Amniotic stem cell (primary cell): ENCODE results near the gene ZBTB16.
A peak's percentile ranks its signal among the peaks of the same experiment; 100 is the strongest.

Source experiments
- DNase-seq: peaks from one replicate; lab custom pipeline; 2025; lab: John Stamatoyannopoulos, UW

The ZBTB16 gene

DNA sequence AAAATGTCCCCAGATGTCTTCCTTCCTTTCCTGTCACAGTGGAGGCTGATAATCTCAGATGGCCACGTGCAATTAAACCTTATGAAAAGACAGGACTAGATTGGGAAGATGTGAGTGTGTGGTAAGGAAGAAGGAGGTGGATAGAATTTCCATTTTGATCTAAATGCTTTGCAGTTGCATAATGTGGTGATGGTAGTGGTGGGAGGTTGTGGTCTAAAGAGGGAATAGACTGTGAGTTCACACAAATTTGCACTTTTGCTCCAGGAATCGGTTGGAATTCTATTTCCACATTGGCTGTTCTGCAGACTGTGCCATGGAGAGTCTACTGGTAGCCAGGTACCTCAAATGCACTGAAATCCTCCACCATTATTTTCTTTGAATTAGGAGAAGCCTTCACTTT lies 93.3 kb downstream of the ZBTB16 start:
- no peak for DNase-seq

DNA sequence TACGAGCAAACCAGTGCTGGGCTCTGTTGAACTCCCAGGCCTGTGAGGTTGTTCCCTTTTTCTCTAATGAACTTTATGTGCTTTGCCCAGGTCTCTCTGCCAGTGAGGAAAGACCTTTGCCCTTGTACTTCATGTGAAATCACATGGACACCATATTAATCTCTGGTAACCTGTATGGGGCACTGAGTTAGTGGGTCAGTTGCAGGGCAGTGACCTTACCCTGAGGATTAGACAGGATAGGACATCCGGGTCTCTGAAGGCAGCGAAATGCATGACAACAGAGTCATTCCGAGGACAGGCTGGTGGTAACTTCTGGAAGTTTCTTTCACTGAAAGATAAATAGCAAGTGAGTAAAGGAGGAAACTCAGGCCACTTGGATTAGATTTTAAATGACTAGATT lies 93.7 kb downstream of the ZBTB16 start:
- no peak for DNase-seq

DNA sequence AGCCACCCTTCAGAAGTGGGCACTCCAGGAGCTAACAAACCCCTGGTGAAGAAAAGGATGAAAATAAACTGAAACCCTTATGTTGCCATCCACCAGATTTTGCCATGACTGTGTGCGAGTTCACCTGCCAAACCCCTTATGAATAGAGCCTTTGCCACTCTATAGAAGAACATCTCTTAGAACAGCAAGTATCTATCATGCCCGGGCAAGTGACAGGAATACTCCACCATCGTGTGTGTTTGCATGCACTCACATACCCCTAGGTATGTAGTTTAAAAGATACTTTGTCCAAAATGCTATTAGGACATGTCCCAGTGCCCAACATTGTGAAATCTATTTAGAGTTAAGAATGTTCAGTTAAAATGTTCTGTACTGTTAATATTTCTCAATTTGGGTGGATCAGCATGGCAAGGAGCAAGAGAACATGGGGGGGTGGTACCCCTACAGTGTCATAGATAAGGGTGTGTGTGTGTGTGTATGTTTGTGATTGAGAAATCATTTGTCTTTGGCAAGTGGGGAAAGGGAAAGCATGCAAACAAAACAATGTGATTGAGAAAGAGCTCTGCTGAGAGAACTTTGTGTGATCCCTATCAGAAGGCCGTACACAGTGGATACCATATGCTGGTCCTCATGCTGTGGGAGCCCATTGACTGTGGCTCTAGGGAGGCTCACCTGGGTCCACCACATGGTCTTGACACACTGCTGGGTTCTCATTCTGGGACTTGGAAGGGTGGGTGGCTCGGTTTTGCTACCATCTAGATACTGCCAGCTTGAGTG lies 94.9 kb downstream of the ZBTB16 start:
- no peak for DNase-seq

DNA sequence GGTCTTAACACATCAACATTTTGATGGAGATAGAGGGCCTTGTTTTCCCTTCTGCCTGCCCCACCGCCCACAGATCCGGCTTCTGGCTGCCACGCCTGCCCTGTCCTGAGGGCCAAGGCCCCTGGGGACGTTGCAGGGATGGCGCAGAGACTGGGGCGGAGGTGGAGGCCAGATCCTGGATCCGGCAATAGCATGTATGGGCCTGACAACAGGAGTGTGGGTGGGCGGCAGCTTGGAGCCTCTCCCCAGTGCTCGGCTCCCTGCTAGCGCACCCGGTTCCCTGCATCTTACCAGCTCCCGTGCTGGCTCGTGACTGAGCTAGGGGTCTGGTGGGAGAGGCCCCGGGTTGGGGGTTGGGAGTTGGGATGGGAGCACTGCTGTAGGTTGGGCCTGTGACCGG lies 95.6 kb downstream of the ZBTB16 start:
- DNase-seq, result no peak

DNA sequence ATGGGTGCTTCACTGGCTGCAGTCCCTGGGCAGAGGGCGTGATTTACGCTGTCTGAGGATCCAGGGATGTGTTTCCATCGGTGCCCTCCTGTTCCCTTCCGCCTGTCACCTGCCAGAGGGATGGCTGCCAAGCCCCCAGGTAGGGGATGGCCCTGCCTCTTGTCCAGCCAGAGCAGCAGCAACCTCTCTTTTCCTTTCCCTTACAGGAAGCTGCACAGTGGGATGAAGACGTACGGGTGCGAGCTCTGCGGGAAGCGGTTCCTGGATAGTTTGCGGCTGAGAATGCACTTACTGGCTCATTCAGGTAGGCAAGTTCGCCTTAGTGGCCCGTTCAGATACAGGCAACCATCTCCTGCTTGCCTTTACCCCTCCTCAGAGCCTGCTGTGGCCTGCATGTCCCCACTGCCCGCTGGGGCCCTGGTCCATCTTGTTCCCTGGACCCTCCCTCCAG lies 96.6 kb downstream of the ZBTB16 start:
- DNase-seq, result no peak

DNA sequence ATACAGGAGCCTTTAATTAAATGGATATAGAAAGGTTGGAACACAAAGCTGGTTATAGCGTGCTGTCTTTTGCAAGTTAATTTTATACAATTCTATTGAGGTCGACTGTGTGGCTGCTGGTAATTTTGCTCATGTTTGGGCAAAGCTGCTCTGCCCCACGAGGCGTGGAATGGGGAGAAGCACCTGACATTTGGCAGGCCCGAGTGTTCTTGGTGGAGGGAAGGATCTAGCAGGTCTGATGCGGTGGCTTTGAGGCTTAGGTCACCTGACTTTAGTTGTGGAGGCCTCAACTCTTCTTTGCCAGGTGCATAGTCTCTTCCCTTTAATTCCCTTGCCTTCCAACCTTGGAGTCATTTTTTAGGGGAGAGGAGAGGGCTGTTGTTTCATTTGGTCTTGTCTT lies 97.3 kb downstream of the ZBTB16 start:
- DNase-seq, result no peak

DNA sequence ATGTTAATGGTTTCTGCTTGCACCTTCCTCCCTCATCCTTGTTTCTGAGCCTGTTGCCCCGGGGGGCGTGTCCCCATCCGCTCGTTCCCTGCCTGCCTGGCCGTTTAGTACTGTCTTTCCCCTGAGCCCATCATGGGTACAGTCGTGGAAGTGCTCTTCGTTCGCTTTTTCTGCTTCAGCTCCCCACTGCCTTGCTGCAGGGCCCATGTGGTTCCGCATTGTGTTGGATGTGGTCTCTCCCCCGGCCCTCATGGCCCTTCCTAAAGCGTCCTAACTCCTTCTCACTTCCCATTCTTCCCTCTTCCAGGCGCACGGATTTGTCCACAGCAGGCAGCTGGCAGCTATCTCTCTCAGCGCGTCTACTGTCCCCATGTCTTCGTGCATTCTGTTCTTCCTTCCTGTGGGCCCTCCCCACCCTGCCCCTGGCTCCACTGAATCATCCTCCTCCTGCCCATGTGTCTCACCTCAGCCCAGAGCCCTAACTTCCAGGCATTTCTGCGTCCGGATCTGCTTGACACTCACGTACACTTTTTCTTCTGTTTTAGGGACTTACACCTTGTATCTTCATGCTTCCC lies 98.1 kb downstream of the ZBTB16 start:
- DNase-seq, result no peak

DNA sequence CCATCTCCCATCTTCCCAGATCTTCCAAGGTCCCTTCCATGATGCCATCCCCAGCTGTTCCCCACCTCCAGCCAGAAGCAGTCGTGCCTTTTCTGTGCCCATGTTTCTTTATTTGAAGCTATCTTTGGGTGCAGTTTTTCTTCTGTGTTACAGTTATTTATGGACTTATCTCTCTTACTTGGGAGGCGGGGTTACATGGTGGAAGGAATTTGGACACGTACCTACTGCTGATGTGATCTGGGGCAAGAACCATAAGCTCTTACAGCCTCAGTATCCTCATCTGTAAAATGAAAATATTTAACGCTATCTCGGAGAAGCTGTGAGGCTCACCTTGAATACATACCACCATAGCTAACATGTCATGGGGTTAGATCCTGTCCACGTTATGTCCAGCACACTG lies 98.9 kb downstream of the ZBTB16 start:
- no peak for DNase-seq

DNA sequence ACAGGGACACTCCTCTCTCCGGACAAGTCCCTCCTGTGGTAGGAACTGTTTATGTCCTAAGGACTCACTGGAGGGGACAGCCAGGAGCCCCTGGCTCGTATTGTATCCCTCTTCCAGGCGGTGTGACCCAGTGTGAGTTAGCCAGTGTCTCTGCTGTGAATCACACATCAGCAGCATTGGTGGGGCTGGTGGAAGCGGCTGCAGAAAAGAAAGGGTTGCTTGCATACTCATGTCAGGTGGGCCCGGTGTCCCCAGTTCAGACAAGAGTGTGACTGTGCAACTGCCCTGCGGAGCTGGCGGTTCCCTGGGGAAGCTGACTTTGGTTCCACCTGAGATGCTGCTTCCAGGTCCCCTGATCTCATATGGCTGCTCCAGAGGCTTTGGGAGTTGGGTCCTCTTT lies 99.4 kb downstream of the ZBTB16 start:
- DNase-seq, result no peak

DNA sequence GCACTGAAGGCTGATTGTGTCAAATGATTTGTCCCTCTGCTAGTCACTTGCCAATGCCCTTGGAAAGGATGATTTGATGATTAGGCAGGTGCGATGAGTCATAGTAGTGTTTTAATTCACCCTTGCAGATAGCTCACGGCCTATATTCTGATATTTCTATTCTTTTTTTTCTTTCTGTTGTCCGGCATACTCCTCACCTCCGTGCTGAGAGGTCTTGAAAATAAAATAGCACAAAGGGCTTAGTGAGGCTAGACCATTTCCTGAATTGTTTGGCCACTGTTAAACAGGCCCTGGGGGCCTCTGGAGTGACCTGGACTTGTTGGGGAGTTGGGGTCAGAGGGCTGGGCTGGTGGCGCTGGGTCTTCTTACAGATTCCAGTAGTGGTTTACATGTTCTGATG lies 99.8 kb downstream of the ZBTB16 start:
- DNase-seq, result no peak

DNA sequence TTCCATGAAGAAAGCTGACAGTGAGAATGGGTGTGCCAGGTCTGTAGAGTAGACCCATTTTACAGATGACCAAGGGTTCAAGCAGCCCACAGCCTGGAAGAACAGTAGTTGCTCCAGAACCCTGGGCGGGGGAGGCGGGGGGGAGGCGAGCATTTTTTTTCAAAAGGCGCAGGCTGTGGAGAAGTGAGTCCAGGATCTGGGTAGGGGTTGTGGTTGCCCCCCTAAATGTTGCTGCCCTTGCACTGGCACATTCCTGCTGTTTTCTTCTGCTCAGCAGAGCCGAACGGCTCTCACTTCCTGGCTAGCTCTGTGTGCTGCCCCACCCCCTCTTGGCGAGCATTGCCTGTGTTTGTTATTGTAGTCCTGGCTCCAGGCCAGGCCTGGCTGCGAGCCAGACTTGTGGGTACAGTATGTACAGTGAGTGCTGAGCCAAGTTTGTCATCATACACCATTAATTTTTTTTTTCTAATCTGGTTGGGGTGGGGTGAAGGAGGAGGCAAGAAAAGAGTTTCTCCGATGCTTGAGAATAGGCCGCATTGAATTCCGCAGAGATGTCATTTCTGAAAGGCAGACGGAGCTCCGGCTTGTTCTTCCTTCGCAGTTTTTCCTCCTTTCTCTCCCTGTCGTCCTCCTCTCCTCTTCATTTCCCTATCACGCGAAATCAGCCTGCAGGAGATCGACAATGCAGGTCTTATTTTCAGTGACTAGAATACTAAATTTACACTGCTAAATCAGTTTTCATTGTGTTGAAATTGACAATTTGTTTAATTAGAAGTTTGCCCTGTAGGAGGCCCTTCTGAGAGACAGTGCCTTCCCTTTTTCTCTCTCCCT lies 100.5 kb downstream of the ZBTB16 start:
- no peak for DNase-seq

DNA sequence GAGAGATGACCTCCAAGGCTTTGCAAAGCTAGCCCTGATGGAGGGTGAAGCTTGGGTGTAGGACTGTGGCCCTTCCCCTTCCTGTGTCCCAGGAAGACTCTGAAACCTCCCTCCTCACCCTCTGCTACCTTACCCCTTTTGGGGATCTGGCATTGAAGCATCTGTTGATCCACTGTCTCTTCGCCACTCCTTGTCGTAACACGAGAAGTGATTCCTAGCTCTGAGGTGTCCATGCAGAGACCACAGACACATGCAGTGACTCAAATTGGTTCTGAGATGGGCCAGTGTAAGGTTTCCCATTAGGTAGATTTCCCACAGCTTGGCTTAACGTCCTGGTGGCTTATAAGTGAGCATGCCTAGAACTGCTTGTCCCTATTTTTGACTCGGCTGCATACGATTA lies 101.4 kb downstream of the ZBTB16 start:
- no peak for DNase-seq

DNA sequence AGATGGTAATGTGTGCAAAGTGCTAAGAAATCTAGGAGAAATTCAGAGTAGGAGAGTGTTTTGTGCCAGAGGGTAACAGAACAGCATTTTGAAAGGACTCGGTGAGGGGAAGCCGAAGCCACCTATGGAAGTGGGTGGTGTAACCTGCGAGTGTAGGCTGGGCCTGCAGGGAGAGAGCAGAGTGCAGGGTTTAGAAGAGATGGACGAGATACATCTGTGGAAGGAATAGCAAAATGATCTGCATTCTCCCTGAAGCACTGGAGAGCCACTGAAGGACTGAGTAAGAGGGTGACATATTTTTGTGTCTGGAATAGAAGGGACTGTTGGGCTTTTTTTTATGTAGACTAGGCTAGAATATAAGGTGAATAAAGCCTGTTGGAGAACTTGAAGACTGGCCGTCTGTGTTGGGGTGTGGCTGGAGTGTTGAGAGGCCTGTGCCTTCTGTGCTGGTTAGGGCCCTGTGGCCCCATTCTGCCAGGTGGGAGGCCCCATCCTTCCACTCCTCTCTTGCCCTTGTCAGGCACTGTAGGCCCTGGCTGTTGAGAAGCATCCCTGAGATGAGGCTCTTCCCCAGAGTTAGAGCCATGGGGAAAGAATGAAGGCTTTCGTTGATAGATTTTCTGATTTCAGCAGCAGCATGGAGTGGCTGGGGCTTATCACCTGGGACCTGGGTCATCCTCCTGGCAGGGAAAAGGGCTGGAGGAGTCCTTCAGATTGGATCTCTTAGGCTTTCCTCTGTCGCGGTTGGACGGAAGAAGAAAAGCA lies 102.2 kb downstream of the ZBTB16 start:
- DNase-seq, result no peak

DNA sequence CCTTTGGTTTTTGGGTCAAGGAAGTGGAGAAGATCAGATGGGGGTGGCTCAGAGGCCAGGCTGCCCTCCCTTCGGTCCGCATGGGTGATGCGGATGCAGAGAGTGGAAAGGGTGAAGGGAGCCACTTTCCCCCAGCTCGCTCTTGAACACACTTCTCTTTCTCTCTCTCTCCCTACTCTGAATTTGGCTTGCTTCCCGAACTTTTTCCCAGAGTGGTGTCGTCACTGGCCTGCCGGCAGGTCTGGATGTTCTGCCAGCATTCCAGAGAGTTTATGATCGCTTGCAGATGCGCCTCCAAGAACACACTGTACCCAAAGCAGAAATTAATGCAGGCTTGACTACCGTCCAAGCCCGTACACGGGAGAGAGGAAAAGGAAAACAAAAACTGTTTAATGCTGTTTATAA lies 103.2 kb downstream of the ZBTB16 start:
- DNase-seq, result peak; percentile 52

DNA sequence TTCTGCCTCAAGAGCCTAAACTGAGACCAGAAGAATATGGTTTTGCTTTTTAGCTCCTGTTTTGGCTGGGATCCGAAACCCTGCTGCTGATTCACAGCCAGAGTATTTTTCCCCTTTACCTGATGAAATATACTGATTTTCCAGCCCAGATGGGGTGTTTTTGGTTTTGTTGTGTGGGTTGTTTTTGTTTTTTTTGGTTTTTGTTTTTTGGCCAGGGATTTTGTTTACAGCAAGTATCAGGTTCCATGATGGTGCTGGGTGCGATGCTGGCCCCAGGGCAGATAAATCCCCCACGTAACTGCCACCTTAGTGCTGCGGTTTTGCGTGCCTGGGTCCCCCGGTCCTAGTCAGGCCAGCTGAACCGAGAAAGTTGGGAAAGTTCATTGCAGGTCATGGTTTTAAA lies 103.7 kb downstream of the ZBTB16 start:
- no peak for DNase-seq

DNA sequence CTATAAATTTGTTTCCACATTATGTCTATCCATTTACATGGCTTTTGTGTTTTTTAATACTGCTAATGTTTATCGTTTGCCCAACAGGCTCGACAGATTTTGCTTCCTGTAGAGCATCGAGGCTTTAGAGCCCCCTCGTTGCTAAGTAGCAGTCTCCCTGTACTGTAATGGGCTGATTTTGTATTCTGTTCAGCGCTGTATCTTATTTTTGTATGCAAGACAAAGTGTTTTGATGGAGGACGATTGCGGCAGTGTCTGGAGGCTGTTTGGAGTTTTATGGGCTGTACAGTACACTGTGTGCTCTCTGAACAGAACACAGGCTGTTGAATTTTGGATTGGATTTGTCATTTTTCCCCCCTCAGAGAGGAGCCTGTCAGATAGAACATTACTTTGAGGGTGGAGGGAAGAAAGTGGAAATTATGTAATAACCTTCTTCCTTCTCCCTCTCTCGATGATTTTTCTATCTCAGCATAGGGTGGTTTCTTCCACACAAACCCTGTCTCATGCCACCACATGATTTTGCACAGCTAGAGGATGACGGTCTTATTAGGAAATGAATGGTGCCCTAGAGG lies 104.4 kb downstream of the ZBTB16 start:
- no peak for DNase-seq

DNA sequence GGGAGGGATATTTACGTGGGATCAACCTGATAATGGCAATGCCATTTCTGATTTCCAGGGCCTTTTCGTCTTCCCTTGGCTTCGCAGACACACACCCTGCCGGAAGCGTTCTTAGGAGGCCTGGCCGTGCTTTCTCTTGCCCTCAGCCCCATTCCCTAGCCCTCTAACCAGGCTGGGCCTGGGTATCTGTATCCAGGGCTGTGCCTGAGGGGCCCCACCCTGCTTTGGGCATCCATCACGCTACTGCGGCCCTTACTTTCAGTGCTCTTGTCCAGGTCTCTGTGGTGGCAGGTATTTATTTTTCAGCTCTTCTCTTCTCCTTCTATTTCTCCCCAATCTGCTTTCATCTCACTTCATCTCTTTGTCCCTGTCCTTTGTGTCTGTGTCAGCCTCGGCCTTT lies 105.0 kb downstream of the ZBTB16 start:
- no peak for DNase-seq

DNA sequence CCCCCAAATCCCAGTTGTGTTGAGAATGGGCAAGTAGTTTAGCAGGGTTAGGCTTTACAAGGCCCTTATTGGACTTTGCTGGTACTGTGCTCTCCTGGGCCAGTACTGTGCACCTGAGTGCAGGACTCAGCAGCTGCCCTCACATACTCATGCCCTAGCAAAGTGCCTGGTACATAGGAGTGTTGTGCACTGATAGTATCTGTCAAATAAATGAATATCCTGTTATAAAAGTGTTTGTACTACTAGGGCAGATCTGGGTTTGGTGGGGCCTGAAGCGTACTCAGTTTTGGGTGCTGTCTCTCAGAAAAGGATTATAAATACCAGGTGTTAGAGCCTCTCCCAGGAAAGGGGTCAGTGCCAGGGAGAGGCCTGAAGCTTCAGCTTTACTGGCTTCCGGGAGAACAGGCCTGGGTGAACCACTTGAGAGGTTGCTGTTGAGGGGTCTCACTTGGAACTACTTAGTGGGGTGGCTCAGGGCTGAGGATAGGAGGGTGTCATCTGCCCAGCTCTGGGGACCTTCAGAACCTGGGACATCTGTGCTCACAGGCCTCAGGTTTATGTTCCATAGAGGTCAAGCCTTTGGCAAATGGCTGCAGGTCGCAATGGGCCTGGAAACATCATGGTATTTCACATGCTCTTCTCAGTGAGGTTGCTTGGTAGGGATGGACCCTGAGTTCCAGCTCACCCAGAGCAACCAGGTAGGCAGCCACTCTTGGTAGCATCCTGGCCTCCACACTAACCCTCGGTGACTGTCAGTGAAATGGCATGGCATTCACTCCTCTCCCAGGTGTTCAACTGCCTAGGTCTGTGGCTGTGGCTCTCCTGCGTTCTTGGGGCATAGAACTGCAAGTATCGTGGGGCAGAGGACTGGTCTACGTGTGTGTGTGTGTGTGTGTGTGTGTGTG lies 106.1 kb downstream of the ZBTB16 start:
- no peak for DNase-seq

DNA sequence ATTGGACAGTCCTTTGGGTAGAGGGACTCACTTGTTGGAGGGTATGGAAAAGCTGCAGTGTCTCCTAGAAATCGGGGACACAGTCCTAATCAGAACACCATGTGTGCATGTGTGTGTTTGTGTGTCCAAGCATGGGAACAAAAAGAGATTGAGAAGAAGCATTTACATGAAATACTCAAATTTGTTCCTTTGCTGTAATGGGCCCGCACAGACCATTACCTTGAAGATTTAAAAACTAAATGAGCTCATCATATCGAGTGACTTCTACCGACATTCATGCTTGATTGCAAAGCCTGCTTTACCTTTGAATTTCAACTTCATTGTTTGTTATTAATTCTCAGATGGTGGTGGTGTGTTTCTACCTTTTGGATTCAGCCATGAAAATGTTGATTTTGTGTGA lies 106.9 kb downstream of the ZBTB16 start:
- no peak for DNase-seq

DNA sequence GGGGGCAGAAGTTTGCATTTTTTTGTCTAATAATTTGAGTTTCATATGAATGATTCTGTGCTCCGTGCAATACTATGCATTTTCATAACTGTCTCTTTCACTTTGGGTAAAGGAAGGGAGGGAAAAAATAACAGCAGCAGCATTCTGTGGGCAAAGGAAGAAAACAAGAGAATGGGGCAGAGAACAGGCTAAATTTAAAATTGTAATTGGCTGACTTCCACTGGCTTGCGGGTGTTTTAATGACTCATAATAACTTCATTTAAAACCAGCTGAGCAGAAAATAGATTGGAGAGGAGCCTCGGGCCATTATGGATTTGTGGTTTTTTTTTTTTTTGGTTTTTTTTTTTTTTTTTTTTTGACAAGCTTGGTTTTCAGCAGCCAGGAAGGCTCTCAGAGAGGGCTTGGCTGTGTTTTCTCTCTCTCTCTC lies 107.4 kb downstream of the ZBTB16 start:
- peak; percentile 53 for DNase-seq

DNA sequence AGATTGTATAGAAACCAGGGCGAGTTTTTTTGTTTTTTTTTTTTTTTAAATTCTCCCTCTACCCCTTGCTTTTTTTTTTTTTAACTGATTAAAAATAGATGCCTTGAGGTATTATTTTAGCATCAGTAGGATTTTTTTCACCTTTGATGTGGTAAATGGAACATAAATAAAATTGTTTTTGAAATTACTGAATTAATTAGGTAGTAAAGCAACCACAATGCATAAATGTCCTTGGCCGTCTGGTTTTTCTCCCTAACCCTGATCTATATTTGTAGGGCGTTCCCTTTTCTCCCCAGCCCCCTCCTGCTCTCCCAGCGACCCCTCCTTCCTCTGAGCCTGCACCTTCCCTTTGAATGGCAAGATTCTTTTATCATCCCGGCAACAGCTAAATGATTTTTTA lies 107.8 kb downstream of the ZBTB16 start:
- no peak for DNase-seq
